Measurements from ENCODE around the gene PEX14. TPM values are rescaled to one million over a fixed set of nuclear protein-coding genes. Genes with fewer than 3 reads are reported as not detected.

The PEX14 gene
- total RNA-seq, 1 donor from 2014 or later, result 17.9 TPM

DNA sequence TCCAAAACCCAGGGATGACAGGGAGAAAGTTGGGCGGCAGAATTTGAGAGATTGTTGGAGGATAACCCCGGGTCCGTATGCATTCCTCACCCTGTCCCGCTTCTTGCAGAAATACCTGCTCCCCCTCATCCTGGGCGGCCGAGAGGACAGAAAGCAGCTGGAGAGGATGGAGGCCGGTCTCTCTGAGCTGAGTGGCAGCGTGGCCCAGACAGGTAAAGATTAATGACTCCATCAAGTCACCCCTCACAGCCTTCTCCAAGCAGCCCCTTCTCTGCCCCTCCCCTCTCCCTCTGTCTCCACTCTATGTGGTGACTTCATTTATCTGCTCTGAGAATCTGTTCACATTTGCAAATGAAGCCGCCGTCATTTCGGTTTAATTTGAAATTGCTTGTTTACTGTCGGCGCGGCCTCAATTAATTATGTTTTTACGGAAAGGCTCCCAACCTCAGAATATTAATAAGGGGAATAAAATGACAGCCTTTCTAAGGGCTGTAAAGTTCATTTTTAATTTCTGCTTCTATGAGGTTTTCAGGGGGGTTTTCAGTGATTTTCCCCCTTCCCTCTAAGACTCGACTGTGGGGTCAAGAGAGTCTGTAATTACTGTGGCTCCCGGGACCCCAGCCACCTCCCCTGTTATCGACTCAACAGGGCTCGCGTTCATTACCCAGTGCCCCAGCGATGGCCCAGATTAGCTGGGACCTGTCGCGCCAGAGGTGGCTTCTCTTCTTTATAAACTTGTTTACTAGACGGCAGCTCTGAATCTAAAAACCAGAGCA lies 148.3 kb downstream of the PEX14 start:
- intact Hi-C loops (cut with DNase I), result no loop called here
- ATAC-seq, result no peak
- peak; percentile 28 for DNase-seq (ENCODE audit: low spot score)

DNA sequence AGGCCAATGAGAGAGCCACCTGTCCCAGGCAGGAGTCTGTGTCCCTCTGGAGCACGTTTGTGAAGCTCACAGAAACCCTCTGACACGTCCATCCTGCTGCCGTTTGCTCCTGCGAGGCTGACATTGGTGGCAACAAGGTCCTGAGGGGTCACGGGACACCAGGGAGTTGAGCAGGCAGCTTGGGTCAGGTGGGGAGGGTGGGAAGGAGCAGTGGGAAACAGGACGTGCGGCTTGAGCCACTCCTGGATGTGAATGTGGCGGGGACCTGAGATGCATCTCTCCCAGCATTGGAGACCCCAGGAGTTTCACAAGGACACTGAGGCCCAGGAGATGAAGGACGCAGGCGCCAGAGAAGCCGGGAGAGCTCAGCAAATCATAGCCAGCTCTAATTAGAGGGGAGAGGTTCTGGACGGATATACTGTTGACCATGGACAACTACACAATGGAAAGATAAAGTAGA lies 149.0 kb downstream of the PEX14 start:
- intact Hi-C loops (cut with DNase I), result no loop called here
- ATAC-seq (no peak), DNase-seq (ENCODE audit: low spot score) (no peak)

DNA sequence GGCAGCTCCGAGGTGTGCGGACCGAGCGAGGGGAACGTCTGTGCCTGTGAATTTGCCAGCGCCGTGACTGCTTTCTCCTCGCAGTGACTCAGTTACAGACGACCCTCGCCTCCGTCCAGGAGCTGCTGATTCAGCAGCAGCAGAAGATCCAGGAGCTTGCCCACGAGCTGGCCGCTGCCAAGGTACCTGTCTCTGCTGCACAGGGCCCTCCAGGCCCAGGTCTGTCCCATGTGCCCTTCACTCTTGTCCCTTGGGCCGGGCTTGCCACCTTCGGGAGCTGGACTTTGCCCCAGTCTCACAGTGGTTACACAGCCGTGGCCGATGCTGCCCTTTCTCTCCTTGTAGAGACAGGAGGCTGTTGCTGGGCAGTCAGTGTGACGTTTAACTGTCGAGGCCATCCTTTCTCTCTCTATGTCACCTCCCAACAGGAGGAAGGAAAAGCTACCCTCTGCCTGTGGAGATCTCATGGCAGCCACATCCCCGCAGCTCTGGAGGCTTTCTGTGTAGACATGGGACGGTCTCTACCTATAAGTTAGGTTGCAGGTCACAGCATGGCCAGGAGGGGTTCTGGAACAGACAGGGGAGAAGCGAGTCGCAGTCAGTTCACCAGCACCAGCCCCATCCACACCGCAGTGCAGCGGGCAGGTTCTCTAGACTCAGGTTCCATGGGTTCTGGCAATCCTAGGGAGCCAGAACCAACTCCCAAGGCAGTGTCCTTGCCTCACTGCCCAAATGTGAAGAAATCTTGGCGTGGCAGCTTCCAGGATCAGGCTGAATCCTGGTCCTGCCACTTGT lies 149.7 kb downstream of the PEX14 start:
- ATAC-seq (no peak), DNase-seq (ENCODE audit: low spot score) (no peak)
- intact Hi-C loops (cut with DNase I), result no loop called here

DNA sequence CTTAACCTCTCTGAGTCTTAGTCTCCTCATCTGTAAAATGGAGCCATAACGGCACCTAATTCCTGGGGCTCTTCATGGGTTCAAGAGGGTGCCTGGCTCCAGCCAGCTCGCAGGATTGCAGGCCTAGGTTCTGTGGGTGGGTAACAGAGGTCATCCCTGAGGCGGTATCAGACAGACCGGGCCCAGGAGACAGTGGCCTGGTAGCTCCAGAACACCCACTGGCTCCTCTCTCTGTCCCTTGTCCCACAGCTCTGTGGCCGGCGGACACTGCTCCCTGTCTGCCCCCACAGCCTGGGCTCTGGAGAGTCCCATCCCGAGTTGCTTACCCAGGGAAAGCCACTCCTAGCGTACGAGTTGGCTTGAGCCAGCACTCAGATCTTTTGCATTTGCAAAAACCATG lies 150.3 kb downstream of the PEX14 start:
- intact Hi-C loops (cut with DNase I), result no loop called here
- ATAC-seq, result no peak
- no peak for DNase-seq (ENCODE audit: low spot score)

DNA sequence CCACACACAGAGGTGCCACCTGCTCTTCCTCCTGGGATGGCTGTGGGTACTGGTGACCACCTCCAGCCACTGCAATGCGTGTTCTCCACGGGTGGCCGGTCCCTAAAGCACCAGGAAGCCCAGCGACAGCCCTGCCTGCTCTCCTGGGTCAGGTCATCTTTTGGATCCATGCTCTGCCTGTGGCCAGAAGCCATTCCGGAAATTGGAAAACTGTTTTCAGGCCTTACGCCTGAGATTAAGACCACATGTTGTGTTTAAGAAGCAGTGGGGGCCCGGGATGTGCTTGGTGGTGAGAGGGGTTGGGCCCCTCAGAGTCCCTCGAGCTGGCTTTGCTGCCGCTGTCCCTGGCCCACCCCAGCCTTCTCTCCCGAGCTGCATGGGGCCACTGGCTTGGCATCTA lies 150.8 kb downstream of the PEX14 start:
- no peak for DNase-seq (ENCODE audit: low spot score)
- intact Hi-C loops (cut with DNase I), result no loop called here
- peak; percentile 32 for ATAC-seq

DNA sequence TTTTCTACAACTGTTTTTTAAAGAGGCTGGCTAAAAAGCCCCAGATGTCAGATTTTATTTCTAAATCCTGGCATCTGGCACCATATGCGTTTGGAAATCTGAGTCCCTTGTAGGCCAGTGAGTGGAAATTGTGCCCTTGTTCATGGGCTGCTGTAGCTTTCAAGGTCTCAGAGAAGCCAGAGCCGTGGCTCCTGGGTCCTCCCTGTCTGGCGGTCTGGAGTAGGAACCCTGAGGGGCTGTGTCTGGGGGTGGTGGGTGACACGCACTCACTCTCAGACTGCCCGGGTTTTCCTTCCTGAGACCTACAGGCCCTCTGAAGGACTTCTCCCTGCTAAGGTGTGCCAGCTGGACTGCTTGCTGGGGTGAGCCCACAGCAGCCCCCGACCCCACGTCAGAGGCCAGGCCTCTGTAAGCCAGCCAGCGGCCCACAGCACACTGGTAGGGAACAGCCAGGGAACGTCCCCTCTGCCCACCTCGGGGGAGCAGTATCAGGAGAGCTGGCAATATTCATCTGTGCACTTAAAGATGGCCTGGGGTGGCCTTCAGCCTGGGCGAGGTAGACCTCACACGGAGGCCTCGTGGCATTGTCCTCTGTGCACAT lies 151.5 kb downstream of the PEX14 start:
- intact Hi-C loops (cut with DNase I), result no loop called here
- DNase-seq (ENCODE audit: low spot score) (no peak), ATAC-seq (no peak)

DNA sequence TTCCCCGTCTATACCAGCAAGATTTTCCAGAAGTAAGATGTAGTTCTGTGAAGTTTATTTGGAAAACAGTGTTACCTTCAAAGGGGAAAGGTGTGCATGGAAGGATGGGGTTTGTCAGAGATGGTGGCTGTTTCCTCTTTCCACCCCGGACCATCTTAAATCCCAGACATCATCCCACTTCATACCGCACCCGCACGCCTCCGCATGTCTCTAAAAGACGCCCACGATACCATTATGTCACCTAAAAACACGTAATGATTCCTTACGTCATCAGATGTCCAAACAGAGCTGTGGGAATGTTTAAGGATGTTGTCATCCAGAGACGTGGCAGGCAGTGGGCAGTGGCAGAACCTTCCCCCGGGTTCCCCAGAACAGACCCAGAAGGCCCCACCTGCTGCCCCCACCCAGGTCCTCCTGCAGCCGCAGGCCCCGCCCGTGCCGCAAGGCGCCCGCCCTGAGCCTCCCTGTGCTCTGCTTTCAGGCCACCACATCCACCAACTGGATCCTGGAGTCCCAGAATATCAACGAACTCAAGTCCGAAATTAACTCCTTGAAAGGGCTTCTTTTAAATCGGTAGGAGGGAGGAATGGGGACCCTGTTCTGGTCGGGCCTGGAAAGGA lies 152.2 kb downstream of the PEX14 start:
- intact Hi-C loops (cut with DNase I), result no loop called here
- ATAC-seq, result no peak
- DNase-seq (ENCODE audit: low spot score), result no peak

DNA sequence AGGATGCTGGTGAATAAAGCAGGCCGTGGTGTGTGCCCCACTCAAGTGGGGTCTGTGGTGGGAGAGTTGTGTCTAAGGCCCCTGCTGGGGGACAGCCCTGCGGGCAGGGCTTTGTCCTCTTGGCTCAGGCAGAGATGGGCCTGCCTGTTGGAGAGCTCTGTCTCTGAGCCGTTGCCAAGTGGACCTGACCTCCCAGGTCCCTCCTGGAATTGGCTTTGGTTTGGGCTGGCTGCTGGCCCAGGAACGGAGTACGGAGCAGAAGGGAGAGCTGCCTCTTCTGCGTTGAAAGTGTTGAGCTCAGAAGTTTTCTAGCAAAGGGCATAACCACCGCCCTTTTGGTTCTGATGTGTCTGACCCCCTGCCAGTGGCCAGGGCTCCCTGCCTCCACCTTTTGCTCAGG lies 153.9 kb downstream of the PEX14 start:
- intact Hi-C loops (cut with DNase I), result no loop called here
- ATAC-seq, result peak; percentile 86
- DNase-seq (ENCODE audit: low spot score), result peak; percentile 88

DNA sequence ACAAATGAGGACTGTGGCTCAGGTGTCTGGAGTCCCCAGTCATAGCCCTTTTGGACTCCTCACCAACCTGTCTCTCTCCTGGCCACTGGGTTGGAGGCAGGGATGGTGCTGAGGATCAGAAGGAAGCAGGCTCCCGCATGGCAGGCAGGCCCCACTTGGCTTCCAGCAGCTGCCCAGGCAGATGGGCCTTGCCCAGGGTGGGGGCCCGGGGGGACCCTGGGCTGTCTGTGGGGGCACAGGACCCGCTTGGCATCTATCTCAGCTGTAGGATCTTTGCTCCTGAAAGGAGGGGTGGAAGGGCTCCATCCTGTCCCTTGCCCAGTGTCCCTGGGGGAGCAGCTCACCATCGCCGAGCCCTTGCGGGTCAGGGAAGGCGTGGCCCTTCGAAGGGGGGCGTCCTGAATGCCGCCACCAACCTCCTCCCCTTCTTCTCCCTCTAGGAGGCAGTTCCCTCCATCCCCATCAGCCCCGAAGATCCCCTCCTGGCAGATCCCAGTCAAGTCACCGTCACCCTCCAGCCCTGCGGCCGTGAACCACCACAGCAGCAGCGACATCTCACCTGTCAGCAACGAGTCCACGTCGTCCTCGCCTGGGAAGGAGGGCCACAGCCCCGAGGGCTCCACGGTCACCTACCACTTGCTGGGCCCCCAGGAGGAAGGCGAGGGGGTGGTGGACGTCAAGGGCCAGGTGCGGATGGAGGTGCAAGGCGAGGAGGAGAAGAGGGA lies 154.5 kb downstream of the PEX14 start:
- intact Hi-C loops (cut with DNase I), result no loop called here
- ATAC-seq, result no peak
- DNase-seq (ENCODE audit: low spot score), result no peak

DNA sequence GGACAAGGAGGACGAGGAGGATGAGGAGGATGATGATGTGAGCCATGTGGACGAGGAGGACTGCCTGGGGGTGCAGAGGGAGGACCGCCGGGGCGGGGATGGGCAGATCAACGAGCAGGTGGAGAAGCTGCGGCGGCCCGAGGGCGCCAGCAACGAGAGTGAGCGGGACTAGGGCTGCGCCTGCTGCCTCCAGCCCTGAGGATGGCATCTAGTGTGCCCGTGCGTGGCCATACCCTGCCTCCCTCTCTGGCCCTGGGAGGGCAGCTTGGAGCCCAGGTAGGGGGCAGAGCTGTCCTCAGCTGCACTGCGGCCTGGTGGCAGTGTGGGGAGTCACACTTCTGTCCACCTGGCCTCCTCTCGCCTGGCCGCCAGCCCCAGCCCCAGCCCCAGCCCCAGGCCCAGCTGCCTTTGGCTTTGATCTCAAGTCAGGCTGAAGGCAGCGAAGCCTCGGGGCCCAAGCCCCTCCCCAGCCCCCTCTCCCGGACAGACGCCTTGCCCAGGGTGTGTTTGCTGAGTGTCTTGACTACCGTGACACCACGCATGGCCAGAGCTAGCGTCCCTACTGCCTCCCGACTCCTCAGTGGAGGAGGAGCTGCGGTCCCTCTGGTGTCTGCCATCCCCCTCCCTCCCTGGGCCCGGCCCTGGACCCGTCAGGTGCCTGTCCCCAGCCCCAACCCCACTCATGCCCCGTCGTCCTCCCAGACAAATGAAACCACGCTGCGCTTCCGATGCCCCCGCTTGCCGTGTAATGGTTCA lies 155.2 kb downstream of the PEX14 start:
- intact Hi-C loops (cut with DNase I), result no loop called here
- DNase-seq (ENCODE audit: low spot score) (no peak), ATAC-seq (no peak)

DNA sequence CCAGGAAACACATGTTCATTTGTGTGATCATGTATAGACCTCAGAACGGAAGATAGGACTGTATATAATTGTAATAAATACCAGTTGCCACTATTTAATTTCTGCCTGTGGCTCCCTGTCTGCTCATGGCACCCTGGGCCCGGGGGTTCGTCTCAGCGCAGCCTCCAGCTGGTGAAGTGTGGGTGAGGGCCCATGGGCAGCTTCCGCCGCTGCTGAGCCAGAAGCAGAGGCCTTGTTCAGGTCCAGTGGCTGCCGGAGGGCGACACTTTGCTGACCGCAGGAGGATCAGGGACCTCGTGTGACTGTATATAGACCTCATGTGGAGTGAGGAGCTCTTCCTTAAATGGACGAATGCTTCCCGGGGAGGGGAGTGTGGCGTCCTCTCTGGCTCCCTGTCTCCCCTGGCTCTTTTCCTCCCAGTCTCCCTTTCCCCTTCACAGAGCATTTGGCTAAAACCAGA lies 155.9 kb downstream of the PEX14 start:
- DNase-seq (ENCODE audit: low spot score) (no peak), ATAC-seq (no peak)
- intact Hi-C loops (cut with DNase I), result no loop called here

DNA sequence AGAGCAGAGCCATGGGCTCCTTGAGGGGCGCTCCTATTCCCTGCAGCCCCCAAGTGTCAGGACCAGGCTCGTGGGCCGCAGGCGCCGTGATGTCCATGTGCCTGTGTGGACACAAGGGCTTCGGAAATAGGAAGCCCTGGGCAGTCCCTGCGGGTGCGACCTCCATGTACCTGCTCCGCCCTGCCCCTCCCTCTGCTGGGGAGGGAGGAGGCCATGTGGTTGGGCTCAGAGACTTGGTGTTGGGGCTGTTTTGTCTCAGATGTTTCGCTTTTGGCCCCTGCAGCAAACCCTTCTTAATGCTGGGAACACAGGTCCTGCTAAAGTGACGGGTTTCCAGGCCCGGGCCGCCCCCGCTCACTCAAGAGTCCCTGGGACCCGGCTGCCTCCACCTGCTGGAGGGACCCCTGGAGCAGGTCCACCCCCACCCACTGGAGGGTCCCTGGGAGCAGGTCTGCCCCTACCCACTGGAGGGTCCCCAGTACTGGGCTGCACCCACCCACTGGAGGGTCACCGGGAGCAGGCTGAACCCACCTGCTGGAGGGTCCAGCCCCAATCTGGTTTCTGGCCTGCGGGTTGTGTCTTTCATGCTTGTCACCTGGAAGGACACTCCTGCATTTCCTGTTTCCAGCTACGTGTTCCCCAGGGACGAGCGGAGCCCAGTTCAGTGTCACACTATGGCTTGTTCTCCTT lies 156.5 kb downstream of the PEX14 start:
- DNase-seq (ENCODE audit: low spot score) (no peak), ATAC-seq (no peak)
- intact Hi-C loops (cut with DNase I), result no loop called here

DNA sequence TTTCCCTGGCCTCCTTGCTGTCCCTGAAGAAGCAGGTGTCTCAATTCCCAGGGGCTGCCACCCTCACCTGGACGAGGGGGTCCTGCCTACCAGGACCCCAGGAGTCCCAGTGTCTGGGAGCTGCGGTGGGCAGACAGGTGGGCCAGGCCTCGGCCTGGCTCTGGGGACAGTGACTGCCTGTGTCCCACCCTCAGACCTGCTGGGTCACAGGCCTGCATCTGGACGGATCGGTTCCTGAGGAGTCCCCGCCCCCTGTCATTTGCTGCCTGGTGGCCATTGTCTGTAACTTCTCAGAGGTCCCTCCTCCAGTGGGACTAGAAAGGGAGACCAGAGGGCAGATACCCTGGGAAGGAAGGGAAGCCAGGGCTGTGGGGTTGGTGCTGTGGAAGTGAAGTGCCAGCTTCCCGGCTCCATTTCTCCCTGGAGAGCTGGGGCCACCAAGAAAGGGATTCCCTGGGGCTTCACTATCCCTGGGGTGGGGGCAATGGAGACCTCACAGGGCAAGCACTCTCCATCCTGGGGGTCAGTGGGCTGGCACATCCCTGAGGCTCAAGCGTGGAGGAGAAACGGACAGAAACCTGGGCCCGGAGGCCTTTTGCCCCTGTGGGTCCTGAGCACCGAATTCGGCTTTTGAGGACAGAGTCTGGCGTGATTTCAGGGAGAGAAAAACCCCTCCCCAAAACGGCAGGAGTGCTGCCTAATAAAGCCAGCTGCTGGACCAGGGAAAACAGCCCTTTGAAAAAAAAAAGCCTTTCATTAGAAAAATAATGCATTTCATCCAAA lies 157.3 kb downstream of the PEX14 start:
- no peak for ATAC-seq
- DNase-seq (ENCODE audit: low spot score), result no peak
- intact Hi-C loops (cut with DNase I), result no loop called here

DNA sequence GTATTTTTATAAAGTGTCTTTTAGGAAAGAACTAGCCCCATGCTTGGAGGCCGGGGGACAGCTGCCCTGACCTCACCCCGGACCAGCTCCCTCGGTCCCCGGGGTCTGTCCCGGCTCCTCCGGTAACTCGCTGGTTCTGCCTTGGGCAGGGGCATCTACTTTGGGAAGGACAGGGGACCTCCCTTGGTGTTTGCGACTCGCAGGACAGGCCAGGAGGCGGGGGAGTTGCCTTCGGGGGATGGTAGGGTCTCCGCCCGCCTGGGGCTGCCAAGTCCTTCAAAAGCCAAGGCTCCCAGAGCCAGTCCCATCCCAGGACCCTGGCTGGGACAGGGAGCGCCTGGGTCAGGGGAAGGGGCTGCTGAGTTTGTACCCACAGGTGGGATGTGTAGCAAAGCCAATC lies 157.9 kb downstream of the PEX14 start:
- intact Hi-C loops (cut with DNase I), result no loop called here
- no peak for DNase-seq (ENCODE audit: low spot score)

DNA sequence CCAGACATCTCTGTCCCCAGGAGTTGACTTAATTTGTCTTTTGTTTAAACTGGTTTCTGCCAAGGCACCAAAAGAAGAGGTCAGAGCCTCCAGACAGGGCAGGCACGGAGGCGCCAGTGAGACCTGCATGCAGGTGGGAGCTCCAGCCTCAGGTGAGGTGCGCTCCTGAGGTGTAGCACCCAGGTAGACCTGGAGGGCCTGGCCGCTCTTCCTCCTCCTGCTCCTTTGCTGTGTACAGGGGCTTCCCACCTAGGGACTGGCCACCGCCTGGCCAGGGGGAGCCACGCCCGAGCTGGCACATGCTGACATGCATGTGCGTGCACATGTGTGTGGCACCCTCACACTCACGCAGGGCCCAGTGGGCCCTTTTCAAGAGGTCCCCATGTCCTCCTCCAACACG lies 158.7 kb downstream of the PEX14 start:
- intact Hi-C loops (cut with DNase I), result no loop called here

More for the DNA sequence above, 157.9 kb downstream of the PEX14 start:
- ATAC-seq, result no peak

DNA sequence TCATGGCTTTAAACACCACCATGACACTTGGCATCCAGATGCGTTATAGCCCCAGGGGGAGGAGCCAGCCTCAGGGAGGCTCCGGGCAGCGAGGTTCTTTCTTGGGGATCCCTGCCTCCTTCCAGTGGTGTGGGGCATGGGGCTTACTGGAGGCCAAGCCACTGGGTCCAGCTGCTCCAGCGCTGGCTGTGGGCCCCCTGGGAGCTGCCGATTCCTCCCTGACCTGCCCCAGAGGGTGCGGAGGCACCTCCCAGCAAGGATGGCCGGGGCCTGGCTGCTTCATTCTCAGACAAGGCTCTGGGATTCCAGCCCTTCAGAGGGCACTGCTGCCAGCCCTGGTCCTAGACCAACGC lies 159.3 kb downstream of the PEX14 start:
- ATAC-seq, result no peak
- DNase-seq (ENCODE audit: low spot score), result no peak
- intact Hi-C loops (cut with DNase I), result no loop called here

More for the DNA sequence above, 158.7 kb downstream of the PEX14 start:
- no peak for DNase-seq (ENCODE audit: low spot score)
- ATAC-seq, result no peak
